Gastrocnemius medialis (tissue), 4 donors: ENCODE results near the gene ATF3.
"Not testable (repeated sequence)": the region's sequence is repeated elsewhere in the genome, so short reads cannot be mapped to it uniquely, and the experiment has no call there.

Experiments
- POLR2A ChIP-seq, 2 donors: fragments of 450-650 bp; IDR thresholded peaks; one replicate each; pipeline ENCODE4 v1.6.1; 2017; ENCODE audit warnings: antibody characterized with exemption in 2 of 2, mild to moderate bottlenecking in 2 of 2, moderate library complexity in 2 of 2
- TF ChIP-seq, protein P1 (sequence below), 5 experiments: fragments of 450-650 bp in 3 of 5; fragments of 200-600 bp in 2 of 5; sonication (generic) in 2 of 5; IDR thresholded peaks in 4 of 5; conservative IDR thresholded peaks in 1 of 5; 1 replicate in 4 of 5; 2 replicates in 1 of 5; pipeline ENCODE4 v1.5.1; 2016 to 2019; ENCODE audit warnings: antibody characterized with exemption in 5 of 5, mild to moderate bottlenecking in 3 of 5, moderate library complexity in 3 of 5

DNA sequence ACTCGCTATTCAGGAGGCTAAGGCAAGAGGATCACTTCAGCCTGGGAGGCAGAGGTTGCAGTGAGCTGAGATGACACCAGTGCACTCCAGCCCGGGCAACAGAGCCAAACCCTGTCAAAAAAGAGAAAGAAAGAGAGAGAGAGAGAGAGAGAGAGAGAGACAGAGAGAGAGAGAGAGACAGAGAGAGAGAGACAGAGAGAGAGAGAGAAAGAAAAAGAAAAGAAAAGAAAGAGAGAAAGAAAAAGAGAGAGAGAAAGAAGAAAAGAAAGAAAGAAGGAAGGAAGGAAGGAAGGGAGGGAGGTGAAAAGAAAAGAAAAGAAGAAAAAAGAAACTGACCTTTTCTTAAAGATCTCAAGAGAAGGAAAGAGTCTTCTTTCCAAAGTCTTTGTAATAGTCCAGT lies 31.0 kb downstream of the ATF3 start:
- TF ChIP-seq, protein P1, sequence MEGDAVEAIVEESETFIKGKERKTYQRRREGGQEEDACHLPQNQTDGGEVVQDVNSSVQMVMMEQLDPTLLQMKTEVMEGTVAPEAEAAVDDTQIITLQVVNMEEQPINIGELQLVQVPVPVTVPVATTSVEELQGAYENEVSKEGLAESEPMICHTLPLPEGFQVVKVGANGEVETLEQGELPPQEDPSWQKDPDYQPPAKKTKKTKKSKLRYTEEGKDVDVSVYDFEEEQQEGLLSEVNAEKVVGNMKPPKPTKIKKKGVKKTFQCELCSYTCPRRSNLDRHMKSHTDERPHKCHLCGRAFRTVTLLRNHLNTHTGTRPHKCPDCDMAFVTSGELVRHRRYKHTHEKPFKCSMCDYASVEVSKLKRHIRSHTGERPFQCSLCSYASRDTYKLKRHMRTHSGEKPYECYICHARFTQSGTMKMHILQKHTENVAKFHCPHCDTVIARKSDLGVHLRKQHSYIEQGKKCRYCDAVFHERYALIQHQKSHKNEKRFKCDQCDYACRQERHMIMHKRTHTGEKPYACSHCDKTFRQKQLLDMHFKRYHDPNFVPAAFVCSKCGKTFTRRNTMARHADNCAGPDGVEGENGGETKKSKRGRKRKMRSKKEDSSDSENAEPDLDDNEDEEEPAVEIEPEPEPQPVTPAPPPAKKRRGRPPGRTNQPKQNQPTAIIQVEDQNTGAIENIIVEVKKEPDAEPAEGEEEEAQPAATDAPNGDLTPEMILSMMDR (IDR thresholded peaks at IDR 0.05 in 4 of 5, conservative IDR thresholded peaks at IDR 0.05 in 1 of 5), result not testable (repeated sequence)
- not testable (repeated sequence) for TF ChIP-seq POLR2A (IDR thresholded peaks at IDR 0.05)
